HepG2 (cell line): ENCODE measurements around the gene KIAA0319L. TPM values are rescaled to one million over a fixed set of nuclear protein-coding genes. Genes with fewer than 3 reads are reported as not detected.

ENCODE experiments used
- ATAC-seq: fragments of 200-7000 bp; cut with Tn5 transposase; 3 replicates; pipeline ENCODE4 v1.9.1; 2020; ENCODE audit warnings: mild to moderate bottlenecking, moderate library complexity
- BruUV-seq: library from RNA; stranded (reverse); fragments of 400-500 nt; replicated peaks from 2 replicates; lab custom pipeline; 2021; lab: Mats Ljungman, UMichigan
- CTCF ChIA-PET: fragments of 300-600 bp; formaldehyde crosslinking; extraction: SDS; loops from one replicate; lab custom pipeline; 2021; ENCODE audit warnings: low total read pairs, inconsistent platforms, low intra/inter-chr PET ratio; lab: Yijun Ruan, JAX
- POLR2A ChIA-PET: fragments of 350-600 bp; sonication (Branson Sonifier 250); formaldehyde crosslinking; loops from one replicate; lab custom pipeline; 2020; ENCODE audit warnings: antibody characterized with exemption, inconsistent platforms; lab: Yijun Ruan, JAX
- DNase-seq: peaks from one replicate; pipeline ENCODE4 v3.0.0-alpha.2; 2015; ENCODE audit warnings: low spot score
- FAIRE-seq: peaks from 3 replicates; lab custom pipeline; 2011; peaks lifted over from hg19 to GRCh38; lab: Jason Lieb, UNC
- H2AFZ ChIP-seq: one replicate; pipeline ENCODE4 v1.6.1; 2011; ENCODE audit warnings: low read length, inconsistent platforms
- H3K27ac ChIP-seq: fragments of 300-600 bp; 3 replicates; pipeline ENCODE4 v1.8.0; 2011; ENCODE audit warnings: mixed run types, mild to moderate bottlenecking, mixed read lengths, low read length, inconsistent platforms; ENCODE audit not compliant: insufficient read depth; ENCODE audit errors: extremely low read length
- H3K27me3 ChIP-seq, 2 experiments: fragments of 200-600 bp in 1 of 2; 2 replicates in 1 of 2; 3 replicates in 1 of 2; pipeline versions ENCODE4 v1.6.0 to v1.8.0; 2011; ENCODE audit warnings: low read length in 2 of 2, mild to moderate bottlenecking in 2 of 2, moderate library complexity in 2 of 2, inconsistent platforms in 1 of 2; ENCODE audit not compliant: insufficient read depth in 2 of 2, control insufficient read depth in 1 of 2
- H3K36me3 ChIP-seq, 2 experiments: fragments of 200-600 bp in 1 of 2; replicated peaks in 1 of 2; 2 replicates in 1 of 2; 3 replicates in 1 of 2; pipeline versions ENCODE4 v1.5.1 to v1.8.0; 2011; ENCODE audit warnings: low read length in 2 of 2, inconsistent platforms in 1 of 2; ENCODE audit not compliant: insufficient read depth in 2 of 2, control insufficient read depth in 1 of 2
- H3K4me1 ChIP-seq: 2 replicates; pipeline ENCODE4 v1.5.1; 2012; ENCODE audit warnings: low read length, inconsistent platforms; ENCODE audit not compliant: insufficient read depth
- H3K4me2 ChIP-seq: 2 replicates; pipeline ENCODE4 v1.6.0; 2011; ENCODE audit warnings: low read depth, low read length, inconsistent platforms
- H3K4me3 ChIP-seq, 3 experiments: fragments of 200-600 bp in 1 of 3; sonication (generic), shearing (Covaris generic) in 1 of 3; replicated peaks in 1 of 3; 2 replicates each; pipeline ENCODE4 v1.5.1; 2011 to 2016; ENCODE audit warnings: low read length in 3 of 3, inconsistent platforms in 2 of 3, low read depth in 2 of 3, mild to moderate bottlenecking in 2 of 3, control low read depth in 1 of 3, mixed read lengths in 1 of 3; ENCODE audit not compliant: insufficient read depth in 1 of 3
- H3K79me2 ChIP-seq: one replicate; pipeline ENCODE4 v1.6.1; 2011; ENCODE audit warnings: low read length, inconsistent platforms; ENCODE audit not compliant: insufficient read depth
- H3K9ac ChIP-seq: 2 replicates; pipeline ENCODE4 v1.6.0; 2011; ENCODE audit warnings: mild to moderate bottlenecking, low read depth, low read length, inconsistent platforms; ENCODE audit not compliant: insufficient read depth
- H3K9me3 ChIP-seq: 2 replicates; pipeline ENCODE4 v1.5.1; 2012; ENCODE audit warnings: mild to moderate bottlenecking, low read length
- H4K20me1 ChIP-seq: 2 replicates; pipeline ENCODE4 v1.6.0; 2011; ENCODE audit warnings: inconsistent platforms, mild to moderate bottlenecking, low read length, moderate library complexity; ENCODE audit not compliant: insufficient read depth
- CEBPB ChIP-seq: IDR thresholded peaks from 2 replicates; pipeline ENCODE4 v1.6.1; 2011; ENCODE audit warnings: low read depth, low read length, improper control_type of control experiment, borderline replicate concordance
- ELF4 ChIP-seq: sonication (generic); formaldehyde crosslinking; IDR thresholded peaks from 2 replicates; pipeline ENCODE4 v1.5.0; 2020; ENCODE audit warnings: missing genetic modification reagents, mild to moderate bottlenecking, moderate library complexity, borderline replicate concordance
- ESRRA ChIP-seq: sonication (generic); formaldehyde crosslinking; IDR thresholded peaks from 2 replicates; pipeline ENCODE4 v1.5.1; 2020; ENCODE audit warnings: mild to moderate bottlenecking, low read depth, missing genetic modification reagents
- IRF2 ChIP-seq: IDR thresholded peaks from 2 replicates; pipeline ENCODE4 v1.6.1; 2018; ENCODE audit warnings: missing genetic modification reagents, missing compliant biosample characterization
- JARID2 ChIP-seq: sonication (generic); formaldehyde crosslinking; IDR thresholded peaks from 2 replicates; pipeline ENCODE4 v1.8.1; 2023; ENCODE audit warnings: missing genetic modification reagents, inconsistent platforms; ENCODE audit not compliant: insufficient replicate concordance
- KDM3A ChIP-seq: IDR thresholded peaks from 2 replicates; pipeline ENCODE4 v1.6.1; 2018; ENCODE audit warnings: low read depth, missing compliant biosample characterization
- MIER2 ChIP-seq: IDR thresholded peaks from 2 replicates; pipeline ENCODE4 v1.6.1; 2016; ENCODE audit warnings: missing biosample characterization, missing genetic modification reagents
- MYC ChIP-seq: sonication (generic); formaldehyde crosslinking; IDR thresholded peaks from 2 replicates; pipeline ENCODE4 v1.9.0; 2021; ENCODE audit warnings: missing genetic modification reagents, borderline replicate concordance
- NCOR1 ChIP-seq: fragments of 200-600 bp; sonication (generic); IDR thresholded peaks from 2 replicates; pipeline ENCODE4 v1.7.0; 2017; ENCODE audit warnings: antibody characterized with exemption, low read length, borderline replicate concordance
- NFE2 ChIP-seq: sonication (generic); formaldehyde crosslinking; IDR thresholded peaks from 2 replicates; pipeline ENCODE4 v1.4.0; 2020; ENCODE audit warnings: missing genetic modification reagents
- NONO ChIP-seq, 2 experiments: fragments of 450-650 bp in 1 of 2; sonication (generic) in 1 of 2; formaldehyde crosslinking in 1 of 2; IDR thresholded peaks in 1 of 2; conservative IDR thresholded peaks in 1 of 2; 2 replicates each; pipeline versions ENCODE4 v1.6.1 to v1.8.0; 2017 to 2022; ENCODE audit warnings: mild to moderate bottlenecking in 1 of 2, missing genetic modification reagents in 1 of 2, moderate library complexity in 1 of 2
- NR1H2 ChIP-seq: sonication (generic); formaldehyde crosslinking; IDR thresholded peaks from 2 replicates; pipeline ENCODE4 v1.8.1; 2022; ENCODE audit warnings: low read depth, missing genetic modification reagents, borderline replicate concordance
- POLR2AphosphoS5 ChIP-seq: IDR thresholded peaks from 2 replicates; pipeline ENCODE4 v1.6.1; 2012; ENCODE audit warnings: low read depth, low read length
- SKI ChIP-seq: fragments of 450-650 bp; IDR thresholded peaks from one replicate; pipeline ENCODE4 v1.6.1; 2018; ENCODE audit warnings: mild to moderate bottlenecking; ENCODE audit not compliant: partially characterized antibody
- TGIF2 ChIP-seq: IDR thresholded peaks from 2 replicates; pipeline ENCODE4 v1.6.1; 2016; ENCODE audit warnings: control low read depth, missing compliant biosample characterization
- XRCC5 ChIP-seq: fragments of 200-400 bp; formaldehyde crosslinking; optimal IDR thresholded peaks from 2 replicates; pipeline ENCODE3; 2017; ENCODE audit warnings: mild to moderate bottlenecking, low read length
- ZBTB21 ChIP-seq: sonication (generic); formaldehyde crosslinking; IDR thresholded peaks from 2 replicates; pipeline ENCODE4 v1.4.0; 2020; ENCODE audit warnings: missing genetic modification reagents
- ZNF446 ChIP-seq: sonication (generic); formaldehyde crosslinking; IDR thresholded peaks from 2 replicates; pipeline ENCODE4 v1.5.0; 2020; ENCODE audit warnings: mild to moderate bottlenecking, missing genetic modification reagents
- ZNF549 ChIP-seq: sonication (generic); formaldehyde crosslinking; IDR thresholded peaks from 2 replicates; pipeline ENCODE4 v1.5.0; 2020; ENCODE audit warnings: missing genetic modification reagents
- WGBS: methylation state at CpG from one replicate; pipeline ENCODE4 v1.1.6; 2017; ENCODE audit warnings: low lambda C conversion rate; 5-methylcytosine and 5-hydroxymethylcytosine counted together
- in situ Hi-C: cut with HindIII; loops from 2 replicates; pipeline ENCODE4 v1.10.0; 2017; ENCODE audit warnings: low pct_unique_long_range_greater_than_20kb; ENCODE audit not compliant: extremely low pct_ligation_motif_present
- intact Hi-C: fragments of 100-400 bp; cut with micrococcal nuclease; formaldehyde crosslinking; loops from one replicate; pipeline ENCODE4 v1.10.0; 2022; ENCODE audit not compliant: unreplicated experiment
- polyA plus RNA-seq, 8 experiments: library from polyadenylated mRNA; depleted of rRNA in 3 of 8; stranded (reverse) in 7 of 8; unstranded in 1 of 8; fragments of >200 nt; fragmentation: Illumina TruSeq in 4 of 8; extraction: Trizol in 4 of 8; gene quantifications; 2 replicates each; pipeline versions ENCODE4 v1.2.1 to v1.2.3, GENCODE V29; 2011 to 2016; ENCODE audit warnings: low read depth in 4 of 8, missing spikeins in 1 of 8, mixed read lengths in 1 of 8; ENCODE audit not compliant: insufficient read depth in 1 of 8
- total RNA-seq, 5 experiments: library from RNA; depleted of rRNA; stranded (reverse); fragments of >200 nt; fragmentation: Illumina TruSeq; extraction: Trizol; gene quantifications; 2 replicates each; pipeline ENCODE4 v1.2.3, GENCODE V29; 2016; ENCODE audit warnings: low read depth in 1 of 5
- TF ChIP-seq, protein P1 (sequence below): sonication (generic); formaldehyde crosslinking; IDR thresholded peaks from 2 replicates; pipeline ENCODE4 v1.4.0; 2020; ENCODE audit warnings: missing genetic modification reagents, low read depth, mild to moderate bottlenecking, borderline replicate concordance

Gene KIAA0319L
- total and polyA plus RNA-seq, 2 of the 13 experiments (the other 11 are each of a cell fraction or from before 2014, with no cell fraction given) = 33.4 to 82.6 TPM

DNA sequence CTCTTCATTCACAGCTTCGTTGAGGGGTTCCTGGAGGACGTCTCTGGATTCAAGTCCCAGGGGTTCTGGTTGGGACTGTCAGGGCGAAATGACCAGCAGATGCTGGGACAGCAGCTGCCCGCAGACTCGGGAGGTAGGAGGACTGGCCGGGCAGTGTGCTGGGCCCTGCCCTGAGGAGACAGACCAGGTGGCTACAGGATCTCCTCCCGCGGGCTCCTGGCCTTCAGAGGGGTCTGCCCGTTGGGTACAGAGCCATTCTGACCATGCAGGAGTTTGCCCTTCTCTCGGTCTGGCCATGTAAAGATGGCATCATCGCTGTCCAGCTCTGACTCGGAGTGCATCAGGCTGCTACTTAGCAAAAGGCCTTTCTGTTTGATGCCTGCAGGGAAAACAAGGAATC, 122.5 kb downstream of the KIAA0319L start:
- in situ Hi-C loops = loop anchor here (25.0 kb wide), 1 partner anchor 303 kb away; no protein-coding TSS in a partner anchor

DNA sequence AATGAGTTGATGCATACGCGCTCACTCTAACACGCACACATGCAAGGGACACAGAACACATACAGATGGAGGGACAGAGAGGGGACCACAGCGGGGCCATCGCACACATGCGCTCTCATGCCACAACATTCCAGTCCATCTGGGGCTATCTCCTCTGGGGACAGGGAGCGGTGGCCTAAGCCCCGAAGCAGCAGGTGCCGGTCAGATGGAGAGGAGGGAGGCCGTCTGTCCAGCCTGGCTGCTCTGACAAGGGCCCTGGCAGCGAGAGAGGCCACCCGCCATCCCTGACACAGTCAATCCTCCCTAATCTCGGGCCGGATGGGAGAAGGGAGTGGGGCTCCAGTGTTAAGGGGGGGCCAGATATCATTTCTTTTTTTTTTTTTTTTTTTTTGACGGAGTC, 123.5 kb downstream of the KIAA0319L start:
- H3K4me3 ChIP-seq = no peak overlapping the region
- ChIA-PET POLR2A (no interaction called here), CTCF (no interaction called here)
- no peaks in the 10 kb centered on the region for H3K27me3 ChIP-seq
- FAIRE-seq (no peak), ATAC-seq (no peak), DNase-seq (no peak)
- in situ Hi-C loops (loop anchor here (25.0 kb wide), 1 partner anchor 304 kb away; no protein-coding TSS in a partner anchor), intact Hi-C loops (no loop called here)
- WGBS = 96% methylated on average over 15 of the region's 15 CpGs
- H3K4me1 ChIP-seq = no peaks in the 10 kb centered on the region
- no peak overlapping the region for H3K9ac ChIP-seq
- no peaks in the 10 kb centered on the region for H3K9me3 ChIP-seq
- no peaks in the 10 kb centered on the region for H4K20me1 ChIP-seq
- no peak overlapping the region for H3K4me2 ChIP-seq
- peaks cover 17 to 39% of the 10 kb centered on the region in 2 experiments; a peak in 3 of 5 replicates for H3K36me3 ChIP-seq
- no peak overlapping the region for H2AFZ ChIP-seq
- TSS peak; percentile 51 for BruUV-seq
- H3K79me2 ChIP-seq = no peaks in the 10 kb centered on the region
- H3K27ac ChIP-seq = no peak overlapping the region
- no peak for TF ChIP-seq CEBPB
- no peak for TF ChIP-seq NCOR1
- TF ChIP-seq ZNF446 (CRISPR knock-in tag) = no peak
- TF ChIP-seq NONO (IDR thresholded peaks at IDR 0.05) = no peak
- no peak for TF ChIP-seq NONO (CRISPR knock-in tag; conservative IDR thresholded peaks at IDR 0.05)
- no peak for TF ChIP-seq IRF2 (CRISPR knock-in tag)
- TF ChIP-seq ZBTB21 (CRISPR knock-in tag) = no peak
- no peak for TF ChIP-seq JARID2 (CRISPR knock-in tag)
- no peak for TF ChIP-seq ESRRA

More for the DNA sequence above, 122.5 kb downstream of the KIAA0319L start:
- Histone ChIP-seq H3K9ac (no peak overlapping the region), H3K4me1 (no peaks in the 10 kb centered on the region), H4K20me1 (no peaks in the 10 kb centered on the region), H3K4me3 (no peak overlapping the region), H3K9me3 (no peaks in the 10 kb centered on the region), H3K79me2 (no peaks in the 10 kb centered on the region), H3K36me3 (peaks cover 19 to 49% of the 10 kb centered on the region in 2 experiments; a peak in 4 of 5 replicates), H3K27me3 (no peaks in the 10 kb centered on the region), H2AFZ (no peak overlapping the region), H3K27ac (no peak overlapping the region), H3K4me2 (no peak overlapping the region)
- DNase-seq (no peak), FAIRE-seq (no peak), ATAC-seq (no peak)
- no peak for TF ChIP-seq SKI
- TF ChIP-seq MIER2 (CRISPR knock-in tag) = no peak
- no peak for TF ChIP-seq TGIF2 (CRISPR knock-in tag)
- TF ChIP-seq ZNF549 (CRISPR knock-in tag) = no peak
- TF ChIP-seq NFE2 (CRISPR knock-in tag) = no peak
- TF ChIP-seq XRCC5 = no peak
- no peak for TF ChIP-seq POLR2AphosphoS5
- TF ChIP-seq, protein P1, sequence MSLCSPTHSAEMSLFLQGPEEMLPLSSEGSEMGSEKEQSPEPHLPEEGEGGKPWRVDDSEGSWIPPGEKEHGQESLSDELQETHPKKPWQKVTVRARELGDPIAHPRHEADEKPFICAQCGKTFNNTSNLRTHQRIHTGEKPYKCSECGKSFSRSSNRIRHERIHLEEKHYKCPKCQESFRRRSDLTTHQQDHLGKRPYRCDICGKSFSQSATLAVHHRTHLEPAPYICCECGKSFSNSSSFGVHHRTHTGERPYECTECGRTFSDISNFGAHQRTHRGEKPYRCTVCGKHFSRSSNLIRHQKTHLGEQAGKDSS = no peak
- no peak for TF ChIP-seq KDM3A
- TF ChIP-seq MYC = no peak
- no peak for TF ChIP-seq NR1H2
- TF ChIP-seq ELF4 = no peak
- ChIA-PET CTCF (no interaction called here), POLR2A (no interaction called here)
- intact Hi-C loops = no loop called here
- BruUV-seq = no TSS peak
- no CpG with 5 or more reads among the region's 12 CpGs for WGBS
